CD4-positive, alpha-beta T cell treated with Interleukin-17A for 1 hour (primary cell): ENCODE results near the gene MAP4K1.
A peak's percentile ranks its signal among the peaks of the same experiment; 100 is the strongest.

Experiments
- DNase-seq: peaks from one replicate; pipeline ENCODE4 v3.0.0-alpha.2; 2020

The MAP4K1 gene

GRCh38 chr19:38543286-38543806 is 74.4 kb downstream of the MAP4K1 start:
- DNase-seq, result no peak

- DNase-seq, result no peak
Measured at GRCh38 chr19:38542040-38542439, 75.7 kb downstream of the MAP4K1 start.

- no peak for DNase-seq
Measured at GRCh38 chr19:38539751-38540150, 78.0 kb downstream of the MAP4K1 start.

DNA sequence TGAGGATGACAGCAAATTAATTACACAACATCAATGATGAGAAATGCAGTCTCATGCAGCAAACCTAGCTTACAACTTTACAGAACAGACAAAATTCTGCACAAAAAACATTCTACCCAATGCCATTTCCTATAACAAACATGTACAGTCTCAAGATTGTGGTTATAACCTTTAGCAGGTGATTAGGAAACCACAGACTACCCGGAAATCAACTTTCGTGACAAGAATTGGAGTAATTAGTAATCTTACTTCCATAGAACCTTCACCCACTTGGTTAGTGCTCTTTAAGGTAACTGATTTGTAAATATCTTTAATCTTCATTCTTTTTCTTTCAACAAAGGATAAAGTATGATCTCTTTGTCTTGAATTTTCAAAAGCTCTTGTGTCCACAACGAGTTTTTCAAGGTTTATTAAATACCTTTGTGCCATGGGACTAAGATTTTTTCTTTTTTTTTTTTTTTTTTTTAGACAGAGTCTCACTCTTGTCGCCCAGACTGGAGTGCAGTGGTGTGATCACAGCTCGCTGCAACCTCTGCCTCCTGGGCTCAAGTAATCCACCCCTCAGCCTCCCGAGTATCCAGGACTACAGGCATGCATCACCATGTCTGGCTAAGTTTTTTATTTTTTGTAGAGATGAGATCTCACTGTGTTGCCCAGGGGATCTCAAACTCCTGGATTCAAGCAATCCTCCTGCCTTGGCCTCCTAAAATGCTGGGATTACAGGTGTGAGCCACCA is 78.8 kb downstream of the MAP4K1 start:
- DNase-seq, result peak; percentile 74

DNA sequence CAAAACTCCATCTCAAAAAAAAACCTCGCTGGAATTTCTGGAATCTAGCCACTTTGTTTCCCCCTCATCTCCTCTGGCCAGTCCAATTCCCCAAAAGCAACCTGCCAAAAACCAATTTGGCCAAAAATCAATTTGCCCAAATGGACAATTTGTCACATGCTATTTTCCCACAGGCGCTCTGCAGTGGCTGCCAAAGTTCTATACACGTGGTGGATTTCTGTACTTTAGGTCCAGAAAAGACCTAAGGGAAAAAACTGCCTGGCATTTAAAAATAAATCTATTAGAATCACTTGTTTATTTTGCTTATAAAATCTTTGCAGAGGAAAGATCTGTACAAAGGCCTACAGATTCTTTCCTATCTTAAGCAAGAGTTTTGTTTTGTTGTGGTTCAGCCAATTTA is 79.4 kb downstream of the MAP4K1 start:
- no peak for DNase-seq
